ENCODE measurements around the gene TMEM100.

DNA sequence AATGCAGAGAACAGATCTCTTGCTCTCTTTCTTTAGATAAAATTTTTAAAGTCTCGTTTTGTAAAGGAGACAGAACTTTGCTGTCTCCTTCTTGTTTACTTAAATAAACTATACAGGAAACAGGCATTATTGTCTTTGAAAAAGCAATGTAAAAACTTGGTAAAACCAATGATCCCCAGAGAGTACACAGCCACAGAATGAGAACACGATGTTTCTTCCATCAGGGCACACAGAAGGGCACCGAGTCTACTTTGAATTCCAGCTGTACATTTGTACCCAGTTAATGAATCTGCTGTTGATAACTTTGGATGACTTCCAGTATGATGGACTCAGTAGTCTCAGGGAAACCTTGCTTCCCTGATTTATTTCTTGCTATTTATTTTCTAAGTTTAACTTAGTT is 8.1 kb upstream of the TMEM100 start:
- TF ChIP-seq POLR2A (IDR thresholded peaks at IDR 0.05; ENCODE audit: low read length) (no peak), GATA1 (IDR thresholded peaks at IDR 0.05; ENCODE audit: low read depth, low read length) (no peak)

Measured in erythroblast (primary cell).